ENCODE results near the gene ZNF207.
"Not testable (repeated sequence)": the region's sequence is repeated elsewhere in the genome, so short reads cannot be mapped to it uniquely, and the experiment has no call there.

Gene ZNF207

GRCh38 chr17:32349854-32350665 is at the start of gene ZNF207:
ZNF207 (plus strand) TSS chr17:32350157; CDS start chr17:32350286, 129 bp downstream.
- in situ Hi-C loops (cut with HindIII; ENCODE audit: low sequenced_read_pairs): no loop called here

GRCh38 chr17:32302037-32302436 is 47.9 kb upstream of the ZNF207 start:
- in situ Hi-C loops (cut with HindIII; ENCODE audit: low sequenced_read_pairs): no loop called here

GRCh38 chr17:32302860-32303649 is 46.9 kb upstream of the ZNF207 start:
- in situ Hi-C loops (cut with HindIII; ENCODE audit: low sequenced_read_pairs): no loop called here

GRCh38 chr17:32303781-32304288 is 46.1 kb upstream of the ZNF207 start:
- in situ Hi-C loops (cut with HindIII; ENCODE audit: low sequenced_read_pairs): no loop called here

- in situ Hi-C loops (cut with HindIII; ENCODE audit: low sequenced_read_pairs): no loop called here
Observed at GRCh38 chr17:32305049-32305448, 44.9 kb upstream of the ZNF207 start.

GRCh38 chr17:32307658-32308057 is 42.3 kb upstream of the ZNF207 start:
- in situ Hi-C loops (cut with HindIII; ENCODE audit: low sequenced_read_pairs): no loop called here

- in situ Hi-C loops (cut with HindIII; ENCODE audit: low sequenced_read_pairs): no loop called here
Observed at GRCh38 chr17:32311028-32311536, 38.9 kb upstream of the ZNF207 start.

GRCh38 chr17:32314636-32315035 is 35.3 kb upstream of the ZNF207 start:
- in situ Hi-C loops (cut with HindIII; ENCODE audit: low sequenced_read_pairs): no loop called here

- in situ Hi-C loops (cut with HindIII; ENCODE audit: low sequenced_read_pairs): no loop called here
Observed at GRCh38 chr17:32315171-32315570, 34.8 kb upstream of the ZNF207 start.

- in situ Hi-C loops (cut with HindIII; ENCODE audit: low sequenced_read_pairs): not testable (repeated sequence)
Observed at GRCh38 chr17:32316653-32317052, 33.3 kb upstream of the ZNF207 start.

- in situ Hi-C loops (cut with HindIII; ENCODE audit: low sequenced_read_pairs): no loop called here
Observed at GRCh38 chr17:32317353-32317752, 32.6 kb upstream of the ZNF207 start.

- in situ Hi-C loops (cut with HindIII; ENCODE audit: low sequenced_read_pairs): no loop called here
Observed at GRCh38 chr17:32318071-32318470, 31.9 kb upstream of the ZNF207 start.

- in situ Hi-C loops (cut with HindIII; ENCODE audit: low sequenced_read_pairs): no loop called here
Observed at GRCh38 chr17:32319548-32319905, 30.4 kb upstream of the ZNF207 start.

GRCh38 chr17:32320080-32320479 is 29.9 kb upstream of the ZNF207 start:
- in situ Hi-C loops (cut with HindIII; ENCODE audit: low sequenced_read_pairs): not testable (repeated sequence)

GRCh38 chr17:32320847-32321246 is 29.1 kb upstream of the ZNF207 start:
- in situ Hi-C loops (cut with HindIII; ENCODE audit: low sequenced_read_pairs): no loop called here

- in situ Hi-C loops (cut with HindIII; ENCODE audit: low sequenced_read_pairs): no loop called here
Observed at GRCh38 chr17:32323046-32323445, 26.9 kb upstream of the ZNF207 start.

- in situ Hi-C loops (cut with HindIII; ENCODE audit: low sequenced_read_pairs): no loop called here
Observed at GRCh38 chr17:32323811-32324491, 26.0 kb upstream of the ZNF207 start.

- in situ Hi-C loops (cut with HindIII; ENCODE audit: low sequenced_read_pairs): no loop called here
Observed at GRCh38 chr17:32327911-32328310, 22.0 kb upstream of the ZNF207 start.

GRCh38 chr17:32330147-32330546 is 19.8 kb upstream of the ZNF207 start:
- in situ Hi-C loops (cut with HindIII; ENCODE audit: low sequenced_read_pairs): no loop called here

- in situ Hi-C loops (cut with HindIII; ENCODE audit: low sequenced_read_pairs): no loop called here
Observed at GRCh38 chr17:32331243-32332040, 18.5 kb upstream of the ZNF207 start.
